Tibial nerve (tissue), 4 donors: ENCODE measurements around the gene BAHCC1.

ENCODE experiments used
- EP300 ChIP-seq, 2 donors: sonication (generic); formaldehyde crosslinking; IDR thresholded peaks; one replicate each; pipeline ENCODE4 v1.6.1; 2017; ENCODE audit warnings: antibody characterized with exemption in 2 of 2, mild to moderate bottlenecking in 1 of 2
- POLR2A ChIP-seq, 2 donors: fragments of 450-650 bp; IDR thresholded peaks; one replicate each; pipeline ENCODE4 v1.6.1; 2017; ENCODE audit warnings: antibody characterized with exemption in 2 of 2, mild to moderate bottlenecking in 2 of 2, moderate library complexity in 2 of 2
- TF ChIP-seq, protein P1 (sequence below), 5 experiments: fragments of 200-600 bp in 3 of 5; fragments of 450-650 bp in 2 of 5; sonication (generic) in 3 of 5; IDR thresholded peaks; one replicate each; pipeline ENCODE4 v1.5.1; 2016 to 2019; ENCODE audit warnings: antibody characterized with exemption in 5 of 5, mild to moderate bottlenecking in 3 of 5, moderate library complexity in 2 of 5

DNA sequence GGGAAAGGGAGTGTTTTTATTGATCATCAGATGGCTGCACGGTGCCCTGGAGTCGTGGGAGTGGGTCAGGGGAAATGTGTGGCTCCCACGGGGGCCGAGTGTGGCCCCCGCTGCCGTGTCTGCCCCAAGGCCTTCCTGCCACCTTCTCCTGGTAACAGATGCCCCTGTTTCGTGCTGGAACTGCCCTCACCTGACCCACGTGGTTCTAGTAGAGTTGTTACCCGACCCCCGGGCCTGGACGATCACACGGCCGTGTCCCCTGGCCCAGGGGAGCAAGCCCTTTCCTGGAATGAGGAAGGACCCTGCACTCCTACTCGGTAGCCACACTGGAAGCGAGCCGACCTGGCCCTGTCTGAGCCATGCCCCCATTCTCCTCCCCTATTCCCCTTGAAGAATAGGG is 79.7 kb downstream of the BAHCC1 start:
- TF ChIP-seq, protein P1, sequence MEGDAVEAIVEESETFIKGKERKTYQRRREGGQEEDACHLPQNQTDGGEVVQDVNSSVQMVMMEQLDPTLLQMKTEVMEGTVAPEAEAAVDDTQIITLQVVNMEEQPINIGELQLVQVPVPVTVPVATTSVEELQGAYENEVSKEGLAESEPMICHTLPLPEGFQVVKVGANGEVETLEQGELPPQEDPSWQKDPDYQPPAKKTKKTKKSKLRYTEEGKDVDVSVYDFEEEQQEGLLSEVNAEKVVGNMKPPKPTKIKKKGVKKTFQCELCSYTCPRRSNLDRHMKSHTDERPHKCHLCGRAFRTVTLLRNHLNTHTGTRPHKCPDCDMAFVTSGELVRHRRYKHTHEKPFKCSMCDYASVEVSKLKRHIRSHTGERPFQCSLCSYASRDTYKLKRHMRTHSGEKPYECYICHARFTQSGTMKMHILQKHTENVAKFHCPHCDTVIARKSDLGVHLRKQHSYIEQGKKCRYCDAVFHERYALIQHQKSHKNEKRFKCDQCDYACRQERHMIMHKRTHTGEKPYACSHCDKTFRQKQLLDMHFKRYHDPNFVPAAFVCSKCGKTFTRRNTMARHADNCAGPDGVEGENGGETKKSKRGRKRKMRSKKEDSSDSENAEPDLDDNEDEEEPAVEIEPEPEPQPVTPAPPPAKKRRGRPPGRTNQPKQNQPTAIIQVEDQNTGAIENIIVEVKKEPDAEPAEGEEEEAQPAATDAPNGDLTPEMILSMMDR (IDR thresholded peaks at IDR 0.05), result no peak
- TF ChIP-seq POLR2A (IDR thresholded peaks at IDR 0.05), result no peak
- TF ChIP-seq EP300 (IDR thresholded peaks at IDR 0.05), result no peak
